HCT116 (cell line): ENCODE measurements around the gene POLR3H.

Experiments used
- EZH2 ChIP-seq: fragments of 200-600 bp; sonication (generic); IDR thresholded peaks from 2 replicates; pipeline ENCODE4 v1.6.1; 2017; ENCODE audit warnings: antibody characterized with exemption, mixed run types
- SP1 ChIP-seq: IDR thresholded peaks from 2 replicates; pipeline ENCODE4 v1.6.1; 2012; ENCODE audit warnings: low read depth

GRCh38 chr22:41501209-41501608 is 43.1 kb downstream of the POLR3H start:
- TF ChIP-seq SP1 (no peak), EZH2 (no peak)
